ENCODE data around the gene GNPTAB.

GRCh38 chr12:101733166-101733565, 97.6 kb downstream of the GNPTAB start:
- TF ChIP-seq CHD7 (IDR thresholded peaks at IDR 0.05; ENCODE audit: insufficient replicate concordance, low read length) (no peak), CTCF (IDR thresholded peaks at IDR 0.05; ENCODE audit: control extremely low read depth in 1 of 3, insufficient read depth in 1 of 3, low read depth in 1 of 3, low read length in 3 of 3) (no peak), EZH2 (IDR thresholded peaks at IDR 0.05; ENCODE audit: low read depth, low read length, severe bottlenecking) (no peak), POLR2A (IDR thresholded peaks at IDR 0.05; ENCODE audit: control extremely low read depth in 1 of 2, low read depth in 2 of 2, low read length in 2 of 2) (no peak), POLR2AphosphoS5 (IDR thresholded peaks at IDR 0.05; ENCODE audit: low read depth, low read length) (no peak), YY1 (IDR thresholded peaks at IDR 0.05; ENCODE audit: low read depth, low read length) (no peak), NRF1 (IDR thresholded peaks at IDR 0.05; ENCODE audit: low read depth, low read length) (no peak), JUND (IDR thresholded peaks at IDR 0.05; ENCODE audit: low read length) (no peak), SIX5 (IDR thresholded peaks at IDR 0.05; ENCODE audit: low read depth, low read length) (no peak), BACH1 (IDR thresholded peaks at IDR 0.05; ENCODE audit: low read length) (no peak), CEBPB (IDR thresholded peaks at IDR 0.05; ENCODE audit: low read depth, low read length) (no peak), KDM1A (IDR thresholded peaks at IDR 0.05; ENCODE audit: borderline replicate concordance, low read length) (no peak), ASH2L (IDR thresholded peaks at IDR 0.05; ENCODE audit: low read length) (no peak), CHD2 (IDR thresholded peaks at IDR 0.05; ENCODE audit: low read length) (no peak)
